ENCODE results near the gene FAM107B. TPM values are rescaled to one million over a fixed set of nuclear protein-coding genes. Genes with fewer than 3 reads are reported as not detected.

The FAM107B gene
- total and polyA plus RNA-seq, 2 experiments from 2014 or later: 3.4 to 5.2 TPM

GRCh38 chr10:14687340-14687739 lies 87.4 kb downstream of the FAM107B start:
- in situ Hi-C loops (cut with MboI): no loop called here
- TF ChIP-seq EZH2 (IDR thresholded peaks at IDR 0.05; ENCODE audit: insufficient read depth, poor library complexity, severe bottlenecking) (no peak), EZH2phosphoT487 (IDR thresholded peaks at IDR 0.05; ENCODE audit: insufficient read depth, low read depth) (no peak)
- no peak overlapping the region for H3K9ac ChIP-seq

GRCh38 chr10:14686356-14686755 lies 88.3 kb downstream of the FAM107B start:
- Histone ChIP-seq H4K20me1 (ENCODE audit: insufficient read depth) (no peaks in the 10 kb centered on the region), H3K27me3 (replicated peaks; ENCODE audit: insufficient read depth) (no peaks in the 10 kb centered on the region), H3F3A (ENCODE audit: insufficient read depth) (no peaks in the 10 kb centered on the region), H3K4me3 (no peak overlapping the region), H3K9ac (no peak overlapping the region), H3K4me2 (ENCODE audit: unreplicated experiment) (no peak overlapping the region), H3K9me3 (ENCODE audit: low read depth) (no peaks in the 10 kb centered on the region), H3K79me2 (ENCODE audit: insufficient read depth) (no peaks in the 10 kb centered on the region), H3K36me3 (ENCODE audit: low read depth) (no peaks in the 10 kb centered on the region), H3K9me2 (ENCODE audit: insufficient read depth) (no peaks in the 10 kb centered on the region), H2AFZ (no peak overlapping the region), H3K27ac (no peak overlapping the region), H3K4me1 (ENCODE audit: insufficient read depth) (peaks cover 12% of the 10 kb centered on the region)
- TF ChIP-seq EZH2phosphoT487 (IDR thresholded peaks at IDR 0.05; ENCODE audit: insufficient read depth, low read depth): no peak
- no peak for TF ChIP-seq EZH2 (IDR thresholded peaks at IDR 0.05; ENCODE audit: insufficient read depth, poor library complexity, severe bottlenecking)
- DNase-seq: no peak
- 78 to 83% methylated on average over 5 of the region's 5 CpGs for WGBS, 2 experiments (ENCODE audit: low coverage in 1 of 2, low lambda C conversion rate in 2 of 2, missing lambda C conversion rate in 2 of 2)
- in situ Hi-C loops (cut with MboI): no loop called here

More at GRCh38 chr10:14687340-14687739, 87.4 kb downstream of the FAM107B start:
- Histone ChIP-seq H3F3A (ENCODE audit: insufficient read depth) (no peaks in the 10 kb centered on the region), H3K9me3 (ENCODE audit: low read depth) (no peaks in the 10 kb centered on the region), H4K20me1 (ENCODE audit: insufficient read depth) (no peaks in the 10 kb centered on the region), H2AFZ (no peak overlapping the region), H3K4me2 (ENCODE audit: unreplicated experiment) (no peak overlapping the region), H3K4me1 (ENCODE audit: insufficient read depth) (peaks cover 12% of the 10 kb centered on the region), H3K79me2 (ENCODE audit: insufficient read depth) (no peaks in the 10 kb centered on the region), H3K36me3 (ENCODE audit: low read depth) (no peaks in the 10 kb centered on the region), H3K27ac (no peak overlapping the region), H3K9me2 (ENCODE audit: insufficient read depth) (no peaks in the 10 kb centered on the region), H3K27me3 (replicated peaks; ENCODE audit: insufficient read depth) (no peaks in the 10 kb centered on the region), H3K4me3 (no peak overlapping the region)
- no peak for DNase-seq
- WGBS, 2 experiments (ENCODE audit: low coverage in 1 of 2, low lambda C conversion rate in 2 of 2, missing lambda C conversion rate in 2 of 2): 100% methylated on average over 1 of the region's 1 CpG

GRCh38 chr10:14684354-14684753 lies 90.3 kb downstream of the FAM107B start:
- H3K4me1 ChIP-seq (ENCODE audit: insufficient read depth): peaks cover 12% of the 10 kb centered on the region
- 17 to 22% methylated on average over 2 of the region's 2 CpGs for WGBS, 2 experiments (ENCODE audit: low coverage in 1 of 2, low lambda C conversion rate in 2 of 2, missing lambda C conversion rate in 2 of 2)
- H4K20me1 ChIP-seq (ENCODE audit: insufficient read depth): no peaks in the 10 kb centered on the region
- no peak overlapping the region for H3K4me2 ChIP-seq (ENCODE audit: unreplicated experiment)
- no peak overlapping the region for H3K9ac ChIP-seq
- peak; percentile 48 for DNase-seq
- H3K9me3 ChIP-seq (ENCODE audit: low read depth): no peaks in the 10 kb centered on the region
- no peak overlapping the region for H3K27ac ChIP-seq
- in situ Hi-C loops (cut with MboI): no loop called here
- H3K4me3 ChIP-seq: no peak overlapping the region
- no peaks in the 10 kb centered on the region for H3K27me3 ChIP-seq (replicated peaks; ENCODE audit: insufficient read depth)
- H3K9me2 ChIP-seq (ENCODE audit: insufficient read depth): no peaks in the 10 kb centered on the region
- no peak overlapping the region for H2AFZ ChIP-seq
- H3F3A ChIP-seq (ENCODE audit: insufficient read depth): no peaks in the 10 kb centered on the region
- no peaks in the 10 kb centered on the region for H3K79me2 ChIP-seq (ENCODE audit: insufficient read depth)
- no peak for TF ChIP-seq EZH2phosphoT487 (IDR thresholded peaks at IDR 0.05; ENCODE audit: insufficient read depth, low read depth)
- no peak for TF ChIP-seq EZH2 (IDR thresholded peaks at IDR 0.05; ENCODE audit: insufficient read depth, poor library complexity, severe bottlenecking)
- no peaks in the 10 kb centered on the region for H3K36me3 ChIP-seq (ENCODE audit: low read depth)

GRCh38 chr10:14683256-14683655 lies 91.4 kb downstream of the FAM107B start:
- Histone ChIP-seq H3K79me2 (ENCODE audit: insufficient read depth) (no peaks in the 10 kb centered on the region), H3K4me1 (ENCODE audit: insufficient read depth) (peaks cover 5% of the 10 kb centered on the region), H3K9me2 (ENCODE audit: insufficient read depth) (no peaks in the 10 kb centered on the region), H3K27me3 (replicated peaks; ENCODE audit: insufficient read depth) (no peaks in the 10 kb centered on the region), H3F3A (ENCODE audit: insufficient read depth) (no peaks in the 10 kb centered on the region), H3K4me2 (ENCODE audit: unreplicated experiment) (no peak overlapping the region), H3K4me3 (no peak overlapping the region), H3K9me3 (ENCODE audit: low read depth) (no peaks in the 10 kb centered on the region), H2AFZ (no peak overlapping the region), H3K36me3 (ENCODE audit: low read depth) (no peaks in the 10 kb centered on the region), H4K20me1 (ENCODE audit: insufficient read depth) (no peaks in the 10 kb centered on the region), H3K9ac (no peak overlapping the region), H3K27ac (no peak overlapping the region)
- 15 to 18% methylated on average over 6 of the region's 6 CpGs for WGBS, 2 experiments (ENCODE audit: low coverage in 1 of 2, low lambda C conversion rate in 2 of 2, missing lambda C conversion rate in 2 of 2)
- in situ Hi-C loops (cut with MboI): no loop called here
- peak; percentile 35 for DNase-seq
- TF ChIP-seq EZH2phosphoT487 (IDR thresholded peaks at IDR 0.05; ENCODE audit: insufficient read depth, low read depth) (no peak), EZH2 (IDR thresholded peaks at IDR 0.05; ENCODE audit: insufficient read depth, poor library complexity, severe bottlenecking) (no peak)

- no peak overlapping the region for H3K4me2 ChIP-seq (ENCODE audit: unreplicated experiment)
- no peaks in the 10 kb centered on the region for H3K36me3 ChIP-seq (ENCODE audit: low read depth)
- DNase-seq: no peak
- no peaks in the 10 kb centered on the region for H4K20me1 ChIP-seq (ENCODE audit: insufficient read depth)
- 83 to 88% methylated on average over 7 of the region's 7 CpGs for WGBS, 2 experiments (ENCODE audit: low coverage in 1 of 2, low lambda C conversion rate in 2 of 2, missing lambda C conversion rate in 2 of 2)
- no peaks in the 10 kb centered on the region for H3K79me2 ChIP-seq (ENCODE audit: insufficient read depth)
- H3F3A ChIP-seq (ENCODE audit: insufficient read depth): no peaks in the 10 kb centered on the region
- H3K4me3 ChIP-seq: no peak overlapping the region
- H3K4me1 ChIP-seq (ENCODE audit: insufficient read depth): no peaks in the 10 kb centered on the region
- no peak overlapping the region for H2AFZ ChIP-seq
- no peaks in the 10 kb centered on the region for H3K9me3 ChIP-seq (ENCODE audit: low read depth)
- no peaks in the 10 kb centered on the region for H3K9me2 ChIP-seq (ENCODE audit: insufficient read depth)
- H3K27me3 ChIP-seq (replicated peaks; ENCODE audit: insufficient read depth): 0 out of 2 replicates have a peak, but pooled peaks cover under 1% of the 10 kb centered on the region
- no peak overlapping the region for H3K27ac ChIP-seq
- in situ Hi-C loops (cut with MboI): no loop called here
- no peak overlapping the region for H3K9ac ChIP-seq
- no peak for TF ChIP-seq EZH2phosphoT487 (IDR thresholded peaks at IDR 0.05; ENCODE audit: insufficient read depth, low read depth)
Observed at GRCh38 chr10:14681802-14682201, 92.9 kb downstream of the FAM107B start.

All from GM23248 (cell line).